Uterus (tissue), 4 donors: ENCODE data around the gene PRSS21. TPM values are rescaled to one million over a fixed set of nuclear protein-coding genes. Genes with fewer than 3 reads are reported as not detected.

ENCODE experiments used
- DNase-seq, 2 donors: peaks; one replicate each; pipeline ENCODE4 v3.0.0-alpha.2; 2019 to 2020
- H3K27ac ChIP-seq, 2 donors: fragments of 200-600 bp; sonication (generic); 1 replicate in 1 of 2; 2 replicates in 1 of 2; pipeline ENCODE4 v1.5.1; 2016 to 2018
- H3K27me3 ChIP-seq, 2 donors: fragments of 200-600 bp; sonication (generic); one replicate each; pipeline ENCODE4 v1.5.1; 2018 to 2019; ENCODE audit warnings: control low read depth in 1 of 2
- H3K36me3 ChIP-seq, 2 donors: fragments of 200-600 bp; sonication (generic); one replicate each; pipeline ENCODE4 v1.5.1; 2019; ENCODE audit warnings: control low read depth in 1 of 2
- H3K4me1 ChIP-seq, 2 donors: fragments of 200-600 bp; sonication (generic); one replicate each; pipeline ENCODE4 v1.5.1; 2018 to 2019; ENCODE audit warnings: control low read depth in 1 of 2
- H3K4me3 ChIP-seq, 2 donors: fragments of 200-600 bp; sonication (generic); 1 replicate in 1 of 2; 2 replicates in 1 of 2; pipeline ENCODE4 v1.5.1; 2018 to 2019; ENCODE audit warnings: mild to moderate bottlenecking in 1 of 2
- H3K9me3 ChIP-seq, 2 donors: fragments of 200-600 bp; sonication (generic); one replicate each; pipeline ENCODE4 v1.5.1; 2019; ENCODE audit warnings: control low read depth in 1 of 2
- POLR2A ChIP-seq, 2 donors: fragments of 450-650 bp; IDR thresholded peaks; one replicate each; pipeline ENCODE4 v1.6.1; 2016; ENCODE audit warnings: antibody characterized with exemption in 2 of 2, mild to moderate bottlenecking in 1 of 2, moderate library complexity in 1 of 2
- intact Hi-C: fragments of 100-400 bp; cut with DNase I; formaldehyde crosslinking; loops from one replicate; pipeline ENCODE4 v1.15.1; 2023; ENCODE audit warnings: low total_unique reads
- total RNA-seq, 4 donors: library from RNA; depleted of rRNA in 3 of 4; stranded (reverse); fragments of >200 nt in 3 of 4; gene quantifications; one replicate each; pipeline versions ENCODE4 v1.1.0 to v1.2.4, GENCODE V29; 2014 to 2023
- TF ChIP-seq, protein P1 (sequence below), 4 experiments: fragments of 200-600 bp in 2 of 4; fragments of 450-650 bp in 2 of 4; sonication (generic) in 2 of 4; IDR thresholded peaks; one replicate each; pipeline ENCODE4 v1.5.1; 2016 to 2019; ENCODE audit warnings: antibody characterized with exemption in 4 of 4, mild to moderate bottlenecking in 2 of 4, moderate library complexity in 1 of 4
- donor health status: DM: yes; HTN: yes; CAD: no.

The PRSS21 gene
- total RNA-seq, 4 donors from 2014 or later: not detected

GRCh38 chr16:2779978-2780898 lies 36.8 kb upstream of the PRSS21 start:
- Histone ChIP-seq H3K27me3 (no peaks in the 10 kb centered on the region), H3K9me3 (no peaks in the 10 kb centered on the region), H3K36me3 (no peaks in the 10 kb centered on the region), H3K27ac (no peak overlapping the region), H3K4me1 (no peaks in the 10 kb centered on the region), H3K4me3 (no peak overlapping the region)
- peak; percentile 7 to 9 for DNase-seq
- no peak for TF ChIP-seq POLR2A (IDR thresholded peaks at IDR 0.05)
- TF ChIP-seq, protein P1, sequence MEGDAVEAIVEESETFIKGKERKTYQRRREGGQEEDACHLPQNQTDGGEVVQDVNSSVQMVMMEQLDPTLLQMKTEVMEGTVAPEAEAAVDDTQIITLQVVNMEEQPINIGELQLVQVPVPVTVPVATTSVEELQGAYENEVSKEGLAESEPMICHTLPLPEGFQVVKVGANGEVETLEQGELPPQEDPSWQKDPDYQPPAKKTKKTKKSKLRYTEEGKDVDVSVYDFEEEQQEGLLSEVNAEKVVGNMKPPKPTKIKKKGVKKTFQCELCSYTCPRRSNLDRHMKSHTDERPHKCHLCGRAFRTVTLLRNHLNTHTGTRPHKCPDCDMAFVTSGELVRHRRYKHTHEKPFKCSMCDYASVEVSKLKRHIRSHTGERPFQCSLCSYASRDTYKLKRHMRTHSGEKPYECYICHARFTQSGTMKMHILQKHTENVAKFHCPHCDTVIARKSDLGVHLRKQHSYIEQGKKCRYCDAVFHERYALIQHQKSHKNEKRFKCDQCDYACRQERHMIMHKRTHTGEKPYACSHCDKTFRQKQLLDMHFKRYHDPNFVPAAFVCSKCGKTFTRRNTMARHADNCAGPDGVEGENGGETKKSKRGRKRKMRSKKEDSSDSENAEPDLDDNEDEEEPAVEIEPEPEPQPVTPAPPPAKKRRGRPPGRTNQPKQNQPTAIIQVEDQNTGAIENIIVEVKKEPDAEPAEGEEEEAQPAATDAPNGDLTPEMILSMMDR (IDR thresholded peaks at IDR 0.05): no peak
- intact Hi-C loops: no loop called here

GRCh38 chr16:2782583-2783351 lies 34.3 kb upstream of the PRSS21 start:
- H3K4me1 ChIP-seq: no peaks in the 10 kb centered on the region
- no peaks in the 10 kb centered on the region for H3K9me3 ChIP-seq
- no peaks in the 10 kb centered on the region for H3K36me3 ChIP-seq
- no peak for TF ChIP-seq POLR2A (IDR thresholded peaks at IDR 0.05)
- TF ChIP-seq, protein P1 (IDR thresholded peaks at IDR 0.05): no peak
- DNase-seq: peak in 1 of 2 donors; percentile 14
- H3K27ac ChIP-seq: no peak overlapping the region
- H3K27me3 ChIP-seq: peaks cover 6 to 16% of the 10 kb centered on the region in 2 donors
- intact Hi-C loops: no loop called here
- no peak overlapping the region for H3K4me3 ChIP-seq

DNA sequence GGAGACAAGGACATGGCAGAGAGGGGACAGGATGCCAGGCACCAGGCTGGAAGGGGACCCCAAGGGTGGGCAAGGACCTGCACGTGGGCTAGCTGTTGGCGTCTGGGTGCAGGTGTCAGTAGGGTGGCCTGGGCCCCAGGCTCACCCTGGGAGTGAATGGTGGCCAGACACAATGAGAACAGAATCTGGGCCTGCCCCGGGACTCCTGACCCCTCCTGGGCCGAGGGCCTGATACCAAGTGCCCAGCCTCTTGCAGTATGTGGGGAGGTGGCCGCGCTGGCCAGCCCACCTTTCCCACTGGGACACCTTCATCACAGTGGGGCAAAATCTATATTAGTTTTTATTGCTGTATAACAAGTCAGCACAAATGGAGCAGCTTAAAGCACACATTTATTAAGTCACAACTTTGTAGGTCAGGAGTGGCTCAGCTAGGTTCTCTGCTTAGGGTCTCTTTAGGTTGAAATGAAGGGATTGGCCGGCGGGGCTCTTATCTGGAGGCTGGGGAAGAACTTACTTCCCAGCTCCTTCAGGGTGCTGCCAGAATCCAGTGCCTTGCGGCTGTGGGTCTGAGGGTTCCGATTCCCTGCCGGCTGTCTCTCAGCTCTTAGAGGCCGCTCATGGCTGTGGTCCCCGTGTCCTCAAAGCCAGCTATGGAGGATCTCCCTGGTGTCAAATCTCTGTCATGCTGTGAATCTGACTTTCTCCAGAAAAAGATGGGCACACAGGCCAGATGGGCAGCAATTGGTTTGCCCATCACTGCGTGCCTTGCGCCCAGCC lies 33.3 kb upstream of the PRSS21 start:
- no peak overlapping the region for H3K4me3 ChIP-seq
- peak in 1 of 2 donors; percentile 5 for DNase-seq
- H3K36me3 ChIP-seq: no peaks in the 10 kb centered on the region
- no peaks in the 10 kb centered on the region for H3K9me3 ChIP-seq
- peaks cover 6 to 22% of the 10 kb centered on the region in 2 donors for H3K27me3 ChIP-seq
- intact Hi-C loops: no loop called here
- no peaks in the 10 kb centered on the region for H3K4me1 ChIP-seq
- no peak overlapping the region for H3K27ac ChIP-seq
- TF ChIP-seq, protein P1 (IDR thresholded peaks at IDR 0.05): no peak

DNA sequence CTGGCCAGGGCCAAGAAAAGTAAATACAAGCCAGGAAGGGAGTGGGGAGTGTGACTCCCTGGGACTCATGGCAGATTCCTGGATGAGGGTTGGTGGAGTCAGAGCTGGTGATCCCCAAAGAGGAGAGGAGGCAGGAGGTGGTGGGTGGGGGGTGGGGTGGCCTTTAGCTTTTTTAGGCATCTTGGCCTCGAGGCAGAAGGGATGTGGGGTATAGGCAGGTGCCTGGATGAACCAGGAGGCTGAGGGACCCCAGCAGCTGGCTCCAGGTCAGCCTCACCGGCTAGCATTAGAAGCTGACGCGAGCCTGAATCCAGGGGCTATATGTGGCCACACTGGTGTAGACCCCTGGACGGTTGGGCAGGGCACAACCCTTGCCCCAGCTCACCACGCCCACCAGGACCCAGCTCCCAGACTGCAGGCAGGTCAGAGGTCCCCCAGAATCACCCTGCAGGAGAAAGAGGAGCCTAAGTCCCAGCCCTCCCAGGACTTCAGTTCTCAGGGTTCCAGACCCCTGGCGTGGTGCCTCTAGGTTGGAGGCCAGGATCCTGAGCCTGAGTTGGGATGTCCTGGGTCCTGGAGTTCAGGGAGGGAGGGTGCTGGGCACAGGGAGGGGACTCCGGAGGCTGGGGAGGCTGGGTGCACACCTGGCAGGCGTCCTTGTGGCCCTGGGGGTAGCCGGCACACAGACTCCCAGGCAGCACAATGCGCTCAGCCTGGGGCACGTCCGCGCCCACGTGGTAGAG lies 32.5 kb upstream of the PRSS21 start:
- no peaks in the 10 kb centered on the region for H3K4me1 ChIP-seq
- TF ChIP-seq, protein P1 (IDR thresholded peaks at IDR 0.05): no peak
- no peak for TF ChIP-seq POLR2A (IDR thresholded peaks at IDR 0.05)
- DNase-seq: peak; percentile 13
- intact Hi-C loops: no loop called here
- no peaks in the 10 kb centered on the region for H3K36me3 ChIP-seq
- H3K27ac ChIP-seq: no peak overlapping the region
- H3K9me3 ChIP-seq: no peaks in the 10 kb centered on the region
- H3K4me3 ChIP-seq: no peak overlapping the region
- H3K27me3 ChIP-seq: peaks cover 6 to 22% of the 10 kb centered on the region in 2 donors
